Spinal cord (tissue), 10 donors: Measurements from ENCODE around the gene CD300H. TPM values are rescaled to one million over a fixed set of nuclear protein-coding genes. Genes with fewer than 3 reads are reported as not detected.
"Not testable (repeated sequence)": the region's sequence is repeated elsewhere in the genome, so short reads cannot be mapped to it uniquely, and the experiment has no call there.

Source experiments
- DNase-seq, 6 donors: peaks; one replicate each; pipeline versions ENCODE4 v3.0.0 to v3.0.0-alpha.2; 2013 to 2015; ENCODE audit warnings: low spot score in 6 of 6, low read depth in 4 of 6
- H3K27ac ChIP-seq: one replicate; pipeline ENCODE4 v1.5.1; 2013; ENCODE audit warnings: low read depth, low read length, control low read depth
- H3K27me3 ChIP-seq: one replicate; pipeline ENCODE4 v1.6.1; 2013; ENCODE audit warnings: low read length; ENCODE audit not compliant: control insufficient read depth, insufficient read depth
- H3K36me3 ChIP-seq: one replicate; pipeline ENCODE4 v1.6.1; 2013; ENCODE audit warnings: low read length; ENCODE audit not compliant: control insufficient read depth, insufficient read depth
- H3K4me1 ChIP-seq: one replicate; pipeline ENCODE4 v1.6.1; 2013; ENCODE audit warnings: low read length; ENCODE audit not compliant: control insufficient read depth, insufficient read depth
- H3K4me3 ChIP-seq: one replicate; pipeline ENCODE4 v1.5.1; 2013; ENCODE audit warnings: low read depth, low read length, control low read depth
- H3K9me3 ChIP-seq: one replicate; pipeline ENCODE4 v1.6.1; 2013; ENCODE audit warnings: low read length; ENCODE audit not compliant: control insufficient read depth, insufficient read depth
- WGBS: methylation state at CpG from one replicate; pipeline ENCODE4 v1.1.5; 2013; ENCODE audit warnings: missing lambda C conversion rate; ENCODE audit not compliant: insufficient coverage; 5-methylcytosine and 5-hydroxymethylcytosine counted together
- polyA plus RNA-seq, 2 donors: library from polyadenylated mRNA; unstranded; fragments of 120-200 nt; gene quantifications; one replicate each; pipeline ENCODE4 v1.2.1, GENCODE V29; 2013; ENCODE audit not compliant: insufficient read length in 2 of 2
- total RNA-seq, 2 donors: library from RNA; depleted of rRNA in 1 of 2; stranded (reverse); fragments of 120-200 nt in 1 of 2; fragments of >200 nt in 1 of 2; gene quantifications; one replicate each; pipeline versions ENCODE4 v1.2.3 to v1.2.4, GENCODE V29; 2013 to 2014
- donor health status: healthy.

Gene CD300H
- total and polyA plus RNA-seq, 4 donors, result 0.89 TPM; not detected in 3

DNA sequence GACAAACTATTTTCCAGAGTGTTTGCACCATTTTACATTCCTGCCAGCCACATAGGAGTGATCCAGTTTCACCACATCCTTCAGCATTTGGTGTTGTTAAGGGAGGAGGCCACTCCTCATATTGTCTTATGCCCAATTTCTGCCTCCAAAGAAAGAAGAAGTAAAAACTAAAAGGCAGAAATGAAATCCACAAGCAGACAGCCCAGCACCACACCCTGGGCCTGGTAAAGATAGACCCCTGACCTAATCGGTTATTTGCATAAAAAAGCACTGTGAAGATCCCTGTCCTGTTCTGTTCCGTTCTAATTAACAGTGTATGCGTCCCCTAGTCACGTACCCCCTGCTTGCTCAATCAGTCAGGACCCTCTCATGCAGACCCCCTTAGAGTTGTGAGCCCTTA lies 8.9 kb downstream of the CD300H start:
- not testable (repeated sequence) for H3K4me1 ChIP-seq, H3K4me3 ChIP-seq, DNase-seq, H3K27me3 ChIP-seq, H3K9me3 ChIP-seq, H3K36me3 ChIP-seq, H3K27ac ChIP-seq
- WGBS, result 50% methylated on average over 4 of the region's 4 CpGs

GRCh38 chr17:74555427-74555940 lies 11.8 kb downstream of the CD300H start:
- Histone ChIP-seq H3K9me3 (no peaks in the 10 kb centered on the region), H3K36me3 (no peaks in the 10 kb centered on the region), H3K4me1 (peaks cover 14% of the 10 kb centered on the region), H3K27me3 (no peaks in the 10 kb centered on the region), H3K27ac (no peak overlapping the region), H3K4me3 (no peak overlapping the region)
- WGBS, result 86% methylated on average over 4 of the region's 7 CpGs
- no peak for DNase-seq

GRCh38 chr17:74554909-74555308 lies 12.4 kb downstream of the CD300H start:
- DNase-seq, result no peak
- peaks cover 14% of the 10 kb centered on the region for H3K4me1 ChIP-seq
- H3K27ac ChIP-seq, result no peak overlapping the region
- H3K36me3 ChIP-seq, result no peaks in the 10 kb centered on the region
- H3K27me3 ChIP-seq, result no peaks in the 10 kb centered on the region
- H3K9me3 ChIP-seq, result no peaks in the 10 kb centered on the region
- WGBS, result 58% methylated on average over 6 of the region's 6 CpGs
- no peak overlapping the region for H3K4me3 ChIP-seq

- no peaks in the 10 kb centered on the region for H3K36me3 ChIP-seq
- no peak overlapping the region for H3K27ac ChIP-seq
- H3K27me3 ChIP-seq, result no peaks in the 10 kb centered on the region
- peak in 2 of 6 donors; percentile 28 to 86 for DNase-seq
- H3K4me1 ChIP-seq, result peaks cover 14% of the 10 kb centered on the region
- WGBS, result 32% methylated on average over 7 of the region's 7 CpGs
- no peak overlapping the region for H3K4me3 ChIP-seq
- H3K9me3 ChIP-seq, result no peaks in the 10 kb centered on the region
Measured at GRCh38 chr17:74552037-74552436, 15.3 kb downstream of the CD300H start.

GRCh38 chr17:74550602-74551001 lies 16.7 kb downstream of the CD300H start:
- H3K27ac ChIP-seq, result no peak overlapping the region
- no peaks in the 10 kb centered on the region for H3K27me3 ChIP-seq
- no peak overlapping the region for H3K4me3 ChIP-seq
- H3K4me1 ChIP-seq, result peaks cover 14% of the 10 kb centered on the region
- no peaks in the 10 kb centered on the region for H3K36me3 ChIP-seq
- 86% methylated on average over 12 of the region's 15 CpGs for WGBS
- no peak for DNase-seq
- no peaks in the 10 kb centered on the region for H3K9me3 ChIP-seq

- WGBS, result 84% methylated on average over 7 of the region's 7 CpGs
- Histone ChIP-seq H3K4me3 (no peak overlapping the region), H3K36me3 (no peaks in the 10 kb centered on the region), H3K4me1 (peaks cover 16% of the 10 kb centered on the region), H3K27ac (no peak overlapping the region), H3K27me3 (no peaks in the 10 kb centered on the region), H3K9me3 (no peaks in the 10 kb centered on the region)
- no peak for DNase-seq
Measured at GRCh38 chr17:74549343-74549742, 18.0 kb downstream of the CD300H start.

- WGBS, result 70% methylated on average over 3 of the region's 3 CpGs
- Histone ChIP-seq H3K27ac (no peak overlapping the region), H3K4me3 (no peak overlapping the region), H3K4me1 (peaks cover 16% of the 10 kb centered on the region), H3K36me3 (no peaks in the 10 kb centered on the region), H3K27me3 (no peaks in the 10 kb centered on the region), H3K9me3 (no peaks in the 10 kb centered on the region)
- peak in 1 of 6 donors; percentile 4 for DNase-seq
Measured at GRCh38 chr17:74547736-74548135, 19.6 kb downstream of the CD300H start.

DNA sequence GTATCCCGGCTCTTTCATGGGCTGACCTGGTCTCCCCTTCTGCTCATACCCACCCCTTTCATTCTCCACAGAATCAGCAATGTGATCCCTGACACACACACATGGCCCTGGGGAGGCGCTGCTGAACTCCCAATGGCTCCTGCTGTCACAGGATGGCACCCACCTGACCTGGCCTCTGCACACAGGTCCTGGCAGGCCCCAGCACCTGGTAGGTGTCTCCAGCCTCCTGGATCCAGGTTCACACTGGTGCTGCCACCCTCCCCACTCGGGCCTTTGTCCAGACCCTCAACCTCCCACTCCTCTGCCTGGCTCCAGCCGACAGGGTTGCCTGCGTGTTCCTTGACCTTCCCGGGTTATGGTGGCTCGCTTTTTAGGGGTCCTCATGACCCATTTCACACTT lies 20.0 kb downstream of the CD300H start:
- Histone ChIP-seq H3K4me1 (peaks cover 13% of the 10 kb centered on the region), H3K27me3 (no peaks in the 10 kb centered on the region), H3K27ac (no peak overlapping the region), H3K36me3 (no peaks in the 10 kb centered on the region), H3K9me3 (no peaks in the 10 kb centered on the region), H3K4me3 (no peak overlapping the region)
- DNase-seq, result no peak
- WGBS, result 89% methylated on average over 7 of the region's 7 CpGs

DNA sequence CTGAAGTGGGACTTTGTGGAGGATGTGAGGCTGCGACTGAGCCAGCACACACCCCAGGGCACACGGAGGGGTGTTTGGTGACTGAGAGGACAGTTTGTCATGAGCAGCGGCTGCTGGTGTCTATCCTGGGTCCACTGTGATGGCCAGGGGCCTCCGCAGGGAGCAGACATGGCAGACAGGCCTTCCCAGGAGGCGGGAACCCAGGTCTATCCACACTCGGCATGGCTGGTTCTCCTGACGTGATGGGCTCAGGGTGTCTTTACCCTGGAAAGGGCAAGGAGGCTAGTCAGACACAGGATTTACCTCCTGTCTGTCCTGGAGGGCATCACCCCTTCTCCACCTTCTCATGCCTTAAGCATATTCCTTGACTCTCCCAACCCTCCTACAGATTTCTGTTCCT lies 20.7 kb downstream of the CD300H start:
- H3K4me3 ChIP-seq, result no peak overlapping the region
- no peaks in the 10 kb centered on the region for H3K9me3 ChIP-seq
- 93% methylated on average over 7 of the region's 7 CpGs for WGBS
- no peak overlapping the region for H3K27ac ChIP-seq
- no peaks in the 10 kb centered on the region for H3K27me3 ChIP-seq
- DNase-seq, result no peak
- peaks cover 6% of the 10 kb centered on the region for H3K4me1 ChIP-seq
- H3K36me3 ChIP-seq, result no peaks in the 10 kb centered on the region

DNA sequence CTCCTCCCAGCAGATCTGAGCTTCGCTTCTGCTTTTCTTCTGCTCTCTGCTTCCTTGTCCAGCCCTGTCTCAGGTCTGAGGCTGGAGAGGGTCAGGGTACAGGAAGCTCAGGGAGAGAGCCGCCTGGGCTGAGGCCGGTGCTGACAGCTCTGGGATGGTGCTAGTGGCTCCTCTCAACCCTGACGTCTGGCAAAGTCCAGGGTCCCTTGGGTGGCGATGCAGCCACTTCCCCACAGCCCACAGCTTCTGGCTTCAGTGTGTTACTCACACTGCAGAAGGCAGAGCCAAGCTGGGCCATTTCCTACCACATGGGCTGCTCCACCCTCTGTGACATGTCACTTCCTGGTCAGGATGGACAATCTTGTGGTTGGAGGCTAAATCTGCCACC lies 21.5 kb downstream of the CD300H start, which contains the start of gene CD300C:
TSS of gene CD300C (minus strand) at position 273 of the 388 bp plus-strand sequence. CDS start 333 bp downstream, outside the sequence.
- WGBS, result 68% methylated on average over 5 of the region's 5 CpGs
- Histone ChIP-seq H3K27me3 (no peaks in the 10 kb centered on the region), H3K4me3 (no peak within 1 kb of the TSS), H3K27ac (no peak within 1 kb of the TSS), H3K9me3 (no peaks in the 10 kb centered on the region), H3K36me3 (no peaks in the 10 kb centered on the region), H3K4me1 (peaks cover 3% of the 10 kb centered on the region)
- no peak for DNase-seq
